SK-N-SH treated with all-trans-retinoic acid at 6 μM for 48 hours (cell line): ENCODE results near the gene HHAT.

Experiments
- ATAC-seq: fragments of 200-7000 bp; cut with Tn5 transposase; 3 replicates; pipeline ENCODE4 v1.9.1; 2020; ENCODE audit warnings: mild to moderate bottlenecking, moderate library complexity
- ARNTL ChIP-seq: fragments of 450-650 bp; formaldehyde crosslinking; IDR thresholded peaks from 2 replicates; pipeline ENCODE4 v1.5.0; 2020; ENCODE audit warnings: low read depth, mild to moderate bottlenecking, moderate library complexity, borderline replicate concordance
- BACH2 ChIP-seq: fragments of 250-450 bp; sonication (Bioruptor Pico); IDR thresholded peaks from 2 replicates; pipeline ENCODE4 v1.9.0; 2021; ENCODE audit warnings: mild to moderate bottlenecking, borderline replicate concordance
- CREB5 ChIP-seq: fragments of 250-450 bp; sonication (Bioruptor Pico); IDR thresholded peaks from 2 replicates; pipeline ENCODE4 v1.5.1; 2020; ENCODE audit warnings: low read depth, mild to moderate bottlenecking, moderate library complexity
- CSDC2 ChIP-seq: fragments of 250-450 bp; sonication (Bioruptor Pico); IDR thresholded peaks from 2 replicates; pipeline ENCODE4 v1.5.0; 2020; ENCODE audit warnings: mild to moderate bottlenecking, moderate library complexity
- CSRNP3 ChIP-seq: fragments of 250-450 bp; sonication (Bioruptor Pico); IDR thresholded peaks from 2 replicates; pipeline ENCODE4 v1.5.1; 2021; ENCODE audit warnings: mild to moderate bottlenecking, moderate library complexity
- ESRRG ChIP-seq: fragments of 250-450 bp; sonication (Bioruptor Pico); IDR thresholded peaks from 2 replicates; pipeline ENCODE4 v1.6.1; 2021; ENCODE audit warnings: mild to moderate bottlenecking
- ISL1 ChIP-seq: fragments of 250-450 bp; sonication (Bioruptor Pico); IDR thresholded peaks from 2 replicates; pipeline ENCODE4 v2.1.2; 2022; ENCODE audit warnings: mild to moderate bottlenecking, moderate library complexity
- OSR1 ChIP-seq: fragments of 250-450 bp; sonication (Bioruptor Pico); IDR thresholded peaks from 2 replicates; pipeline ENCODE4 v1.8.0; 2022; ENCODE audit warnings: moderate library complexity, mild to moderate bottlenecking, inconsistent platforms
- PATZ1 ChIP-seq: fragments of 250-450 bp; sonication (Bioruptor Pico); IDR thresholded peaks from 2 replicates; pipeline ENCODE4 v1.8.0; 2020; ENCODE audit warnings: mild to moderate bottlenecking, moderate library complexity, borderline replicate concordance
- POU6F1 ChIP-seq: fragments of 250-450 bp; sonication (Bioruptor Pico); IDR thresholded peaks from 2 replicates; pipeline ENCODE4 v1.8.0; 2021; ENCODE audit warnings: low read depth, mild to moderate bottlenecking, moderate library complexity, borderline replicate concordance
- PPARA ChIP-seq: fragments of 250-450 bp; sonication (Bioruptor Pico); IDR thresholded peaks from 2 replicates; pipeline ENCODE4 v1.5.0; 2020; ENCODE audit warnings: mild to moderate bottlenecking, borderline replicate concordance
- RARB ChIP-seq: fragments of 250-450 bp; sonication (Bioruptor Pico); IDR thresholded peaks from 2 replicates; pipeline ENCODE4 v1.8.0; 2021; ENCODE audit warnings: mild to moderate bottlenecking, moderate library complexity
- TCF4 ChIP-seq: fragments of 250-450 bp; sonication (Bioruptor Pico); IDR thresholded peaks from 2 replicates; pipeline ENCODE4 v1.8.0; 2021; ENCODE audit warnings: mild to moderate bottlenecking, moderate library complexity, borderline replicate concordance
- TOX ChIP-seq: fragments of 250-450 bp; sonication (Bioruptor Pico); IDR thresholded peaks from 2 replicates; pipeline ENCODE4 v1.8.0; 2021; ENCODE audit warnings: mild to moderate bottlenecking, moderate library complexity, borderline replicate concordance
- TSHZ2 ChIP-seq: fragments of 250-450 bp; sonication (Bioruptor Pico); IDR thresholded peaks from 2 replicates; pipeline ENCODE4 v1.5.0; 2020; ENCODE audit warnings: mild to moderate bottlenecking, moderate library complexity
- ZC3H10 ChIP-seq: fragments of 250-450 bp; sonication (Bioruptor Pico); IDR thresholded peaks from 2 replicates; pipeline ENCODE4 v1.5.1; 2021; ENCODE audit warnings: mild to moderate bottlenecking, moderate library complexity
- ZFP3 ChIP-seq: fragments of 250-450 bp; sonication (Bioruptor Pico); IDR thresholded peaks from 2 replicates; pipeline ENCODE4 v1.5.0; 2020; ENCODE audit warnings: mild to moderate bottlenecking, moderate library complexity
- ZFP30 ChIP-seq: fragments of 450-650 bp; formaldehyde crosslinking; IDR thresholded peaks from 2 replicates; pipeline ENCODE4 v1.5.0; 2022; ENCODE audit warnings: mild to moderate bottlenecking, moderate library complexity
- ZNF565 ChIP-seq: fragments of 450-650 bp; formaldehyde crosslinking; conservative IDR thresholded peaks from 2 replicates; pipeline ENCODE4 v1.5.0; 2020; ENCODE audit warnings: low read depth, mild to moderate bottlenecking, moderate library complexity
- ZNF70 ChIP-seq: fragments of 450-650 bp; formaldehyde crosslinking; IDR thresholded peaks from 2 replicates; pipeline ENCODE4 v1.5.0; 2020; ENCODE audit warnings: mild to moderate bottlenecking, moderate library complexity
- ZNF8 ChIP-seq: fragments of 450-650 bp; formaldehyde crosslinking; IDR thresholded peaks from 2 replicates; pipeline ENCODE4 v1.5.0; 2020; ENCODE audit warnings: mild to moderate bottlenecking, moderate library complexity

The HHAT gene

GRCh38 chr1:210692796-210693195 lies 364.1 kb downstream of the HHAT start (continued):
- no peak for TF ChIP-seq CREB5 (CRISPR knock-in tag)

- ATAC-seq = no peak
- TF ChIP-seq RARB (CRISPR knock-in tag) (no peak), CREB5 (CRISPR knock-in tag) (no peak), ZFP30 (CRISPR knock-in tag) (no peak)
Observed at GRCh38 chr1:210695026-210695425, 366.3 kb downstream of the HHAT start.

- ATAC-seq = peak; percentile 20; the same call in 1 of the 3 replicates
- no peak for TF ChIP-seq ISL1 (CRISPR knock-in tag)
- TF ChIP-seq ARNTL = no peak
- no peak for TF ChIP-seq ZNF8 (CRISPR knock-in tag)
- no peak for TF ChIP-seq CSRNP3 (CRISPR knock-in tag)
- TF ChIP-seq ZFP3 (CRISPR knock-in tag) = no peak
- TF ChIP-seq BACH2 (CRISPR knock-in tag) = no peak
- no peak for TF ChIP-seq ZNF565 (CRISPR knock-in tag)
- no peak for TF ChIP-seq TOX (CRISPR knock-in tag)
- TF ChIP-seq ZC3H10 = no peak
- TF ChIP-seq ZNF70 (CRISPR knock-in tag) = no peak
- no peak for TF ChIP-seq TCF4 (CRISPR knock-in tag)
- no peak for TF ChIP-seq ESRRG (CRISPR knock-in tag)
- no peak for TF ChIP-seq PPARA (CRISPR knock-in tag)
- TF ChIP-seq POU6F1 (CRISPR knock-in tag) = no peak
Observed at GRCh38 chr1:210696709-210697108, 368.0 kb downstream of the HHAT start.

GRCh38 chr1:210697185-210697584 lies 368.5 kb downstream of the HHAT start:
- TF ChIP-seq RARB (CRISPR knock-in tag) (no peak), ZFP3 (CRISPR knock-in tag) (no peak), ZNF8 (CRISPR knock-in tag) (no peak), ESRRG (CRISPR knock-in tag) (no peak), CSDC2 (no peak), TSHZ2 (no peak), PPARA (CRISPR knock-in tag) (no peak), CSRNP3 (CRISPR knock-in tag) (no peak), PATZ1 (CRISPR knock-in tag) (no peak), BACH2 (CRISPR knock-in tag) (no peak), OSR1 (CRISPR knock-in tag) (no peak), ARNTL (no peak), ZC3H10 (no peak), ISL1 (CRISPR knock-in tag) (no peak)
- no peak for ATAC-seq
